ENCODE measurements around the gene AUTS2. TPM values are rescaled to one million over a fixed set of nuclear protein-coding genes. Genes with fewer than 3 reads are reported as not detected.
"Not testable (repeated sequence)": the region's sequence is repeated elsewhere in the genome, so short reads cannot be mapped to it uniquely, and the experiment has no call there.

The AUTS2 gene
- total RNA-seq, 1 donor from 2014 or later, result 26.1 TPM

GRCh38 chr7:70789481-70790214 is 1191.4 kb downstream of the AUTS2 start:
- DNase-seq (ENCODE audit: low spot score) (no peak), ATAC-seq (peak; percentile 7)

DNA sequence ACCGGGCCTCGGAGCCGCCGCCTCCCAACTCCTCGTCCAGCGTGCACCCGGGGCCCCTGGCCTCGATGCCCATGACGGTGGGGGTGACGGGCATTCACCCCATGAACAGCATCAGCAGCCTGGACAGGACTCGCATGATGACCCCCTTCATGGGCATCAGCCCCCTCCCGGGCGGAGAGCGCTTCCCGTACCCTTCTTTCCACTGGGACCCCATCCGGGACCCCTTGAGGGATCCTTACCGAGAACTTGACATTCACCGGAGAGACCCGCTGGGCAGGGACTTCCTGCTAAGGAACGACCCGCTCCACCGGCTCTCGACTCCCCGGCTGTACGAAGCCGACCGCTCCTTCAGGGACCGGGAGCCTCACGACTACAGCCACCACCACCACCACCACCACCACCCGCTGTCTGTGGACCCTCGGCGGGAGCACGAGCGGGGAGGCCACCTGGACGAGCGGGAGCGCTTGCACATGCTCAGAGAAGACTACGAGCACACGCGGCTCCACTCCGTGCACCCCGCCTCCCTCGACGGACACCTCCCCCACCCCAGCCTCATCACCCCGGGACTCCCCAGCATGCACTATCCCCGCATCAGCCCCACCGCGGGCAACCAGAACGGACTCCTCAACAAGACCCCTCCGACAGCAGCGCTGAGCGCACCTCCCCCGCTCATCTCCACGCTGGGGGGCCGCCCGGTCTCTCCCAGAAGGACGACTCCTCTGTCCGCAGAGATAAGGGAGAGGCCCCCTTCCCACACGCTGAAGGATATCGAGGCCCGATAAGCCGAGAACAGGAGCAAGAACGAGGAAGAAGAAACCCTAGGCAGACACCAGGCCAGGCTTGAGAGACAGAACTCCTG is 1192.2 kb downstream of the AUTS2 start:
- peak; percentile 17 for ATAC-seq
- no peak for DNase-seq (ENCODE audit: low spot score)

GRCh38 chr7:70791341-70791740 is 1193.1 kb downstream of the AUTS2 start:
- ATAC-seq (no peak), DNase-seq (ENCODE audit: low spot score) (no peak)

- DNase-seq (ENCODE audit: low spot score) (no peak), ATAC-seq (peak; percentile 54)
Observed at GRCh38 chr7:70793060-70793459, 1194.8 kb downstream of the AUTS2 start.

- no peak for ATAC-seq
- DNase-seq (ENCODE audit: low spot score), result no peak
Observed at GRCh38 chr7:70793821-70794220, 1195.5 kb downstream of the AUTS2 start.

- DNase-seq (ENCODE audit: low spot score), result no peak
- ATAC-seq, result no peak
Observed at GRCh38 chr7:70794962-70795361, 1196.7 kb downstream of the AUTS2 start.

DNA sequence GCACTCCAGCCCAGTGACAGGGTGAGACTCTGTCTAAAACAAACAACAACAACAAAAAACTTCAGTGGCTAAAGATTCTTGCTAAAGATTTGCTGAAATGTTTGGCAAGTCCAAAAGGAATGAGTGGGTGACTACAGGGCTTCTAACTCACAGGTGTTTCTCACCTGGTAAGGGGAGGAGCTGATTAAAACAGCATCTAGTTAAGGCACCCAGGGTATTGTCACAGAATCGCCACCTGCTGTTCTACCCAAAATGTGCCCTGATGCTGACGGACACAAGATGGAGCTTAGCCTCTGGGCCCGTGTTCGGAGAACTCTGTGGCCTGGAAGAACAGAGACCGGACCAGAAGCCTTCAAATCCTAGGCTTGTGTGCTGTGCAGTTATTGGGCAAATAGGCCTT is 1197.7 kb downstream of the AUTS2 start:
- ATAC-seq (no peak), DNase-seq (ENCODE audit: low spot score) (no peak)

DNA sequence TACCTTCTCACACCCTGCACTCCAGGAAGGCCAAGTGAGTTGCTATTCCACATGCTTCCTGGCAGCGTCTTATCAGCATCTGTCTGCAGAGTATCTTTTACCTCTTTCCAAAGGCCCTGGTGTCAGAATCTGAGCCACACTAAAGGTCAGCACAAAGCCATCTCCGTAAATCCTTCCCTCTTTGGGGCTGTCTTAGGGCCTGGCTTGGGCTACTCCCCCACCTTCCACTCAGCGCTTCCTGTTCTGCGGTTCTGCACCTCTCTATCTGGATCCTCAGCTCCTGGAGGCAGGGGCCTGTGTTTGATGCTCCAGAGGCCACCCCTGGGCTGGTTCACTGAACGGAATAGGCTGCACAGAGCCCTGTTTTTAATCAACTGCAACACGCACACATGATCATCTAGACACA is 1198.8 kb downstream of the AUTS2 start:
- DNase-seq (ENCODE audit: low spot score) (no peak), ATAC-seq (peak; percentile 16)

DNA sequence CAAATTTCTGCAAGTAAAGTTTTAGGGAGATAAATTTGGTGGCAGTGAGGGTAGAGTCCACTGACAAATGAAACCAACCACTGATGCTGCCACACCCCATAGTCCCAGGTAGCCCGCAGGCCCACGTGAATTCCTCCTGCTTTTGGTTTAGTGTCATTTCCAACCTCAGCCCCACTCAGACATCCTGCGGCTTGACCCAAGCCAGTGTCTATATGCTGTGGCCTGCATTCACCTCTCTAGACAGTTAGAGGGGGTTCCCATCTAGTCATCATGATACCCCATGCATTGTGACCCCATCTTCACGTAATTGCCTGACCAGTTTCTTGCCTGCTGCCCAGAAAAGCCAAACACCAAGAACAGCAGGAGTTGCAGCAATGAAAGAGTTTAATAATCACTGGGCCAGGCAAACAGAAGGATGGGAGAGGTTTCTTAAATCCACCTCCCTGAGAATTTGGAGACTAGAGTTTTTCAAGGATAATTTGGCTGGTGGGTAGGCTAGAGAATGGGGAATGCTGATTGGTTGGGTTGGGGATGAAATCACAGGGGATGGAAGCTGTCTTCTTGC is 1201.6 kb downstream of the AUTS2 start:
- no peak for ATAC-seq
- DNase-seq (ENCODE audit: low spot score), result no peak

DNA sequence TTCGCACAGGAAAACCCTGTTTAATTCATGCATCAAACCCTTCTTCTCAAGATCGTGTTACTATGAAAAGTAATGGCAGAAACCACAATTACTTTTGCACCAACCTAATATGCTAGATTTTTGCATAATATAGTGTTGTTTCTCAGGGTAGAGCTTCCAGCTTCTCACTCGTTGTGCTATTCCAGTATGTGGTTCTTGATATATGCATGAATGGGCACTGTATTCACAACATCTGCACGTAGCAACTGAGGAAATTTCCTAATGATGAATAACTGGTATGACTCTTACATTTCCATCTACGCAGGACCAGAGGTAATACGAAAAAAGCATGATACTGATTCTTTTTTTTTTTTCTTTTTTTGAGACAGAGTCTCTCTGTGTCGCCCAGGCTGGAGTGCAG is 1207.1 kb downstream of the AUTS2 start:
- DNase-seq (ENCODE audit: low spot score) (no peak), ATAC-seq (no peak)

DNA sequence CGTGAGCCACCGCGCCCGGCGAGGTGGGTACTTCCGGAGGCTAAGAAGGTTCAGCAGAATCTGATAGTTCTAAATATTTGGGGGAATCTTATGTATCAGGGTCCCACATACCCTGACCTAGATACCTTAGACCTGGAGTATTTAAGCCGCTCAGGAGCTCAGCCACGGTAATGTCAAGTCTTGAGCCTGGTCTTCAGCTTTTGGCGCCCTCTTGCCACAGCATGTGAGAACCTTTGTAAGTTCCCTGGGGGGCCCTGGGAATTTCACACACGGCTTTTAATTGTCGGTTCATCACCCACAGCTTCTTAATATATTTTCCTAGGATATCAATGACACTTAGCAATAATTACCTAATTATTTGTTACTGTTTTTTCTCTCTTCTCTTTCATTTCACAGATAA is 1209.4 kb downstream of the AUTS2 start:
- DNase-seq (ENCODE audit: low spot score) (no peak), ATAC-seq (no peak)

DNA sequence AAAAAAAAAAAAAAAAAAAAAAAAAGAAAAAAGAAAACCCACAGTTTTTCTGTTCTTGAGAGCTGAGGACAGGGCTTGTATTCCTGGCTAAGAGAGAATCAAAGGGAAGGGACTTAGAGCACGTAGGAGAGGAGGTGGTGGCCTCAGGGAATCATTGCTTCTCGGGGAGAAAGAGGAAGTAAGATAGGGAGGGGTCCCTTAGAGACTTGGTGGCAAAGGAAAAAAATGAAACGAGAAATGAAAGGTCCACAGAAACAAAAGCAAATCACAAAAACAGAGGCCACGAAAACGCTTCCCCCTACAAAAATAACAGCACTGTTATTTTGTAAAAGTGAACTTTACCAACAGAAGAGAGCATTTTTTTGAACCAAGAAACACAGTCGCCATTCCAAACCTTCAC is 1210.6 kb downstream of the AUTS2 start:
- ATAC-seq (no peak), DNase-seq (ENCODE audit: low spot score) (no peak)

- DNase-seq (ENCODE audit: low spot score) (no peak), ATAC-seq (peak; percentile 89)
Observed at GRCh38 chr7:70810558-70811139, 1212.4 kb downstream of the AUTS2 start.

DNA sequence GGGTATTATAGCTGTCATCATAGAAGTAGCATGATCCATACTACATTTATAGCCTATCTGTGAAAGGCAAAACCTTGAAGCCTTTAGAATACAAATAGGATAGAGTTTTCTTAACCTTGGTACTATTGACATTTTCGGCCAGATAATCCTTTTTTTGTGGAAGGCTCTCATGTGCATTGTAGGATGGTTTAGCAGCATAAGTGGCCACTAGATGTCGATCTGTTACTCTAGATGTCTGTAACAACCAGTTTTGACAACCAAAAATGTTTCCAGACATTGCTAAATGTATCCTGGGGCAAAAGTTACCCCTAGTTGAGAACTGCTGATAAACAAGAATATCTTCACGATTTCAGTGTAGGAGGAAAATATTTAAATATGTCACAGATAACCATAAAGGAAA is 1214.2 kb downstream of the AUTS2 start:
- no peak for DNase-seq (ENCODE audit: low spot score)
- ATAC-seq, result peak; percentile 80

DNA sequence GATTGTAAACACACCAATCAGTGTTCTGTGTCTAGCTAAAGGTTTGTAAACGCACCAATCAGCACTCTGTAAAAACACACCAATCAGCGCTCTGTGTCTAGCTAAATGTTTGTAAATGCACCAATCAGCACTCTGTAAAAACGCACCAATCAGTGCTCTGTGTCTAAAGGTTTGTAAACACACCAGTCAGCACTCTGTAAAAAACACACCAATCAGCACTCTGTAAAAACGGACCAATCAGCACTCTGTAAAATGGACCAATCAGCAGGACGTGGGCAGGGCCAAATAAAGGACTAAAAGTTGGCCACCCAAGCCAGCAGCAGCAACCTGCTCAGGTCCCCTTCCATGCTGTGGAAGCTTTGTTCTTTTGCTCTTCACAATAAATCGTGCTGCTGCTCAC is 1224.2 kb downstream of the AUTS2 start:
- DNase-seq (ENCODE audit: low spot score); ATAC-seq: not testable (repeated sequence)

DNA sequence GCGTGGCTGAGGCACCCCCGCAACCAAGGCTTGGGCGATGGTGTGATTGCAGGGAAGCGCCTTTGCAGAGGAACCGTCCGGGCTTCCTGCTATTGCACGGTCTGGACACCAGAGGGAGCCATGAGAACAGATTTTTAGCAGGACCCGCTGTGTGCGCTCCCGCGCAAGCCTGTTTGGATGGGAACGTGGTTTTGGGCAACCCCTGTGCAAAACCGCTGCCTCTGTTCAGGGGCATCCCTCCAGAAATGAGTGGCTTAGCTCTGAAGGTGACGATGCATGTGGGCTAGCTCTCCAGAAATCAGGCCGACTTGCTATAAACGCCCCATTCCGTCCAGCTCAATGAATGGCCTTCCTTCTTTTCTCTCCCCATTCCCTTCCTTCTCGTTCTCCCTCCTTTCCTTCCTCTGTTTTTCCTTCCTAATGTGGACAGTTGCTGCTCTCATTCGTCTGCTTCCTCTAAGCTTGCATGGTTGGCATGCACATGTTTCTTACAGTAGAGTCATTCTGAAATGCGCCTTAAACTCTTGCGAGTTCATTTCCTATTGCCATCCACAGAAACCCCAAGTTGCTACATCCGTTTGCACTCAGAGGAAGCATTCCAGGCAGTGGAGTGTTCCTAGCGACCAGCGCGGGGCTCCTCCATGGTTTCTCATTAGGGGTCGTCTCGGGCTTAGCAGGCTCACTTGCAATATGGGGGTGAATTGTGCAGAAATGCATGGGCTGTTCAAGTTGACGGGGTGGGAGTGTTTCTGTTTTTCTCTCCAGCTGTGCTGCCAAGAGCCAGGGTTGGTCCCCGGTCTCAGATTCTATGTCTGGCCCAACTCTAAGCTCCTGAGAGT is 1231.2 kb downstream of the AUTS2 start:
- DNase-seq (ENCODE audit: low spot score) (peak; percentile 72), ATAC-seq (peak; percentile 96)

DNA sequence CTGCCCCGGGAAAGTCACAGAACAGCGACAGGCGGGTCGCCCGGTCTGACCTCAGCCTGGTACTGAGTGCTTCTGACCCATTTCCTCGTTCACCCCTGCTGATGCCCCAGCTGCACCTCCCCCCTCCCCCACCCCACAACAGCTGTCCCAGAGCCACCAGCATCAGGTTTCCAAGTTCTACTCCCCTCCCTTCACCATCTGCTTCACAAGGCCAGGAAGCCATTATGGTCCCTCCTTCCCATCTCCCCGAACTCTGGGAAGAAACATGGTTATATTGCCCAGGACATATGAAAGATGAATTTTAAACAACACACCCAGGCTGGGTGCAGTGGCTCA is 1231.8 kb downstream of the AUTS2 start:
- no peak for ATAC-seq
- DNase-seq (ENCODE audit: low spot score), result no peak

GRCh38 chr7:70830426-70830825 is 1232.2 kb downstream of the AUTS2 start:
- no peak for DNase-seq (ENCODE audit: low spot score)
- ATAC-seq, result peak; percentile 66

DNA sequence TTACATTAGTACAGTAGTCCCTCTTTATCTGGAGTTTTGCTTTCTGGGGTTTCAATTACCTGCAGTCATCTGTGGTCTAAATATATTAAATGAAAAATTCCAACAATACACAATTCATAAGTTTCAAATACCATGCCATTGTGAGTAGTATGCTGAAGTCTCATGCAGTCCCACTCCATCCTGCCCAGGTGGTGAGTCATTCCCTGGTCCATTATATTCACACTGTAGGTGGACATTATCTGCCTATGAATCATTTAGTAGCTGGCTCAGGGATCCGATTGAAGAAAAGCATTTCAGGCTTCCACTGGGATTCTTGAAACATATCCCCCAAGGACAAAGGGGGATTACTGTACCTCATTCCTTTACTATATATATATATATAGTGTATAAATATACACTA is 1235.5 kb downstream of the AUTS2 start:
- ATAC-seq (no peak), DNase-seq (ENCODE audit: low spot score) (no peak)

DNA sequence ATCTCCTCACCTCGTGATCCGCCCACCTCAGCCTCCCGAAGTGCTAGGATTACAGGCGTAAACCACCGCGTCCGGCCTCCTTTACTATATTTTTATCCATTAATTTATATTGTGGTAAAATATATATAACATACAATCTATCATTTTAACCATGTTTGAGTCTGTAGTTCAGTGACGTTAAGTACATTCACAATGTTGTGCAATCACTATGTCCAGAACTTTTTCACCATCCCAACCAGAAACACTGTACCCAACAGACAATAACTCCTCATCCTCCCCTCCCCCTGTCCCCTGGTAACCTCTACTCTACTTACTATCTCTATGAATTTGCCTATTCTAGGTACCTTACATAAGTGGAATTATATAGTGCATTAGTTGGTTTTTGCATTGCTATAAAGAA is 1236.1 kb downstream of the AUTS2 start:
- no peak for ATAC-seq
- DNase-seq (ENCODE audit: low spot score), result no peak

DNA sequence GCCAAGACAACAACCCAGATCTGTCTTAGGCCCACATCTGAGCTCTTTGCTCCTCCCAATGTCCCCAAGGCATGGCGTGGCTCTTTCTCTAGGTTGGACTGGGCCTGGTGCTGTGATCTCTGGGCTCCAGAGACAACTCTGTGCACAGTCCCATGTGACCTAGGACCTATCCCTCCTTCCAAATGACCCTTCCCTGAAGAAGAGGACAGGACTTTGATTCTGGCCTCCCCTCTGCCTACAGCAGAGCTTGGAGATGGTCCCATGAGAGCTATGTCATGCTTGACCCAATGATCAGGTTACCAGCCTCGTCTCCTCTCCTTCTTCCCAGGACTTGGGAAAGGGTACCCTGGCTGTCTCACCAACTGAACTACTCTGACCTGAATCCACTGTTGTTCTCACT is 1237.4 kb downstream of the AUTS2 start:
- no peak for ATAC-seq
- no peak for DNase-seq (ENCODE audit: low spot score)
